ENCODE data around the gene BCS1L.

Gene BCS1L

DNA sequence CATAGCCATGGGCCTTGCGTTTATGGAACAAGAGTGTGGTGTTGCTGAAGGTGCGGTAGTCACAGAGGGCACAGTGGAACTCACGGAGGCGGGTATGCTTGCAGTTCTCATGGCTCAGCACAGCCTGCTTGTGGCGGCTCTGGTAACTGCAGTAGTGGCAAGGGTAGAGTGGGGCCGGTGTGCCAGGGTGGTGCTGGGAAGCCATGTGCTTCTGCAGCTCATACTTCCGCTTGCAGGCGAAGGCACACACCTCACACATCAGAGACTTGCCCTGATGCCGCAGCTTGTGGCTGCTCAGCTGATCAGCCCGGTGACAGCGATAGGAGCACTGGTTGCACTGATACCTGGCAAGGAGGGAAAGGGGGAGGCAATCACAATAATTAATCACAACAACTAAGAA lies 14.8 kb upstream of the BCS1L start:
- no peak for ATAC-seq
- TF ChIP-seq CSDC2 (CRISPR knock-in tag; IDR thresholded peaks at IDR 0.05) (no peak), ZFP30 (CRISPR knock-in tag; IDR thresholded peaks at IDR 0.05) (no peak), PPARA (CRISPR knock-in tag; IDR thresholded peaks at IDR 0.05; ENCODE audit: borderline replicate concordance) (no peak), GLIS3 (CRISPR knock-in tag; IDR thresholded peaks at IDR 0.05) (no peak), ZFP3 (CRISPR knock-in tag; IDR thresholded peaks at IDR 0.05) (no peak), RARB (CRISPR knock-in tag; IDR thresholded peaks at IDR 0.05) (no peak), ARNTL (CRISPR knock-in tag; IDR thresholded peaks at IDR 0.05; ENCODE audit: borderline replicate concordance, low read depth) (no peak), SNAI2 (CRISPR knock-in tag; IDR thresholded peaks at IDR 0.05) (no peak), TOX (CRISPR knock-in tag; IDR thresholded peaks at IDR 0.05; ENCODE audit: borderline replicate concordance) (no peak), ESRRG (CRISPR knock-in tag; IDR thresholded peaks at IDR 0.05) (no peak), BACH2 (CRISPR knock-in tag; IDR thresholded peaks at IDR 0.05; ENCODE audit: borderline replicate concordance) (no peak), TCF4 (CRISPR knock-in tag; IDR thresholded peaks at IDR 0.05; ENCODE audit: borderline replicate concordance) (no peak), ZNF70 (CRISPR knock-in tag; IDR thresholded peaks at IDR 0.05) (no peak), ZNF8 (CRISPR knock-in tag; IDR thresholded peaks at IDR 0.05) (no peak), OSR1 (CRISPR knock-in tag; IDR thresholded peaks at IDR 0.05) (no peak), ZNF565 (CRISPR knock-in tag; conservative IDR thresholded peaks at IDR 0.05; ENCODE audit: low read depth) (no peak)
- TF ChIP-seq, protein P1, sequence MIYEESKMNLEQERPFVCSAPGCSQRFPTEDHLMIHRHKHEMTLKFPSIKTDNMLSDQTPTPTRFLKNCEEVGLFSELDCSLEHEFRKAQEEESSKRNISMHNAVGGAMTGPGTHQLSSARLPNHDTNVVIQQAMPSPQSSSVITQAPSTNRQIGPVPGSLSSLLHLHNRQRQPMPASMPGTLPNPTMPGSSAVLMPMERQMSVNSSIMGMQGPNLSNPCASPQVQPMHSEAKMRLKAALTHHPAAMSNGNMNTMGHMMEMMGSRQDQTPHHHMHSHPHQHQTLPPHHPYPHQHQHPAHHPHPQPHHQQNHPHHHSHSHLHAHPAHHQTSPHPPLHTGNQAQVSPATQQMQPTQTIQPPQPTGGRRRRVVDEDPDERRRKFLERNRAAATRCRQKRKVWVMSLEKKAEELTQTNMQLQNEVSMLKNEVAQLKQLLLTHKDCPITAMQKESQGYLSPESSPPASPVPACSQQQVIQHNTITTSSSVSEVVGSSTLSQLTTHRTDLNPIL (CRISPR knock-in tag; IDR thresholded peaks at IDR 0.05; ENCODE audit: low read depth), result no peak
- TF ChIP-seq, protein P2, sequence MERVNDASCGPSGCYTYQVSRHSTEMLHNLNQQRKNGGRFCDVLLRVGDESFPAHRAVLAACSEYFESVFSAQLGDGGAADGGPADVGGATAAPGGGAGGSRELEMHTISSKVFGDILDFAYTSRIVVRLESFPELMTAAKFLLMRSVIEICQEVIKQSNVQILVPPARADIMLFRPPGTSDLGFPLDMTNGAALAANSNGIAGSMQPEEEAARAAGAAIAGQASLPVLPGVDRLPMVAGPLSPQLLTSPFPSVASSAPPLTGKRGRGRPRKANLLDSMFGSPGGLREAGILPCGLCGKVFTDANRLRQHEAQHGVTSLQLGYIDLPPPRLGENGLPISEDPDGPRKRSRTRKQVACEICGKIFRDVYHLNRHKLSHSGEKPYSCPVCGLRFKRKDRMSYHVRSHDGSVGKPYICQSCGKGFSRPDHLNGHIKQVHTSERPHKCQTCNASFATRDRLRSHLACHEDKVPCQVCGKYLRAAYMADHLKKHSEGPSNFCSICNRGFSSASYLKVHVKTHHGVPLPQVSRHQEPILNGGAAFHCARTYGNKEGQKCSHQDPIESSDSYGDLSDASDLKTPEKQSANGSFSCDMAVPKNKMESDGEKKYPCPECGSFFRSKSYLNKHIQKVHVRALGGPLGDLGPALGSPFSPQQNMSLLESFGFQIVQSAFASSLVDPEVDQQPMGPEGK (CRISPR knock-in tag; IDR thresholded peaks at IDR 0.05; ENCODE audit: borderline replicate concordance), result no peak
- TF ChIP-seq, protein P3, sequence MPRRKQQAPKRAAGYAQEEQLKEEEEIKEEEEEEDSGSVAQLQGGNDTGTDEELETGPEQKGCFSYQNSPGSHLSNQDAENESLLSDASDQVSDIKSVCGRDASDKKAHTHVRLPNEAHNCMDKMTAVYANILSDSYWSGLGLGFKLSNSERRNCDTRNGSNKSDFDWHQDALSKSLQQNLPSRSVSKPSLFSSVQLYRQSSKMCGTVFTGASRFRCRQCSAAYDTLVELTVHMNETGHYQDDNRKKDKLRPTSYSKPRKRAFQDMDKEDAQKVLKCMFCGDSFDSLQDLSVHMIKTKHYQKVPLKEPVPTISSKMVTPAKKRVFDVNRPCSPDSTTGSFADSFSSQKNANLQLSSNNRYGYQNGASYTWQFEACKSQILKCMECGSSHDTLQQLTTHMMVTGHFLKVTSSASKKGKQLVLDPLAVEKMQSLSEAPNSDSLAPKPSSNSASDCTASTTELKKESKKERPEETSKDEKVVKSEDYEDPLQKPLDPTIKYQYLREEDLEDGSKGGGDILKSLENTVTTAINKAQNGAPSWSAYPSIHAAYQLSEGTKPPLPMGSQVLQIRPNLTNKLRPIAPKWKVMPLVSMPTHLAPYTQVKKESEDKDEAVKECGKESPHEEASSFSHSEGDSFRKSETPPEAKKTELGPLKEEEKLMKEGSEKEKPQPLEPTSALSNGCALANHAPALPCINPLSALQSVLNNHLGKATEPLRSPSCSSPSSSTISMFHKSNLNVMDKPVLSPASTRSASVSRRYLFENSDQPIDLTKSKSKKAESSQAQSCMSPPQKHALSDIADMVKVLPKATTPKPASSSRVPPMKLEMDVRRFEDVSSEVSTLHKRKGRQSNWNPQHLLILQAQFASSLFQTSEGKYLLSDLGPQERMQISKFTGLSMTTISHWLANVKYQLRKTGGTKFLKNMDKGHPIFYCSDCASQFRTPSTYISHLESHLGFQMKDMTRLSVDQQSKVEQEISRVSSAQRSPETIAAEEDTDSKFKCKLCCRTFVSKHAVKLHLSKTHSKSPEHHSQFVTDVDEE (CRISPR knock-in tag; IDR thresholded peaks at IDR 0.05), result no peak

DNA sequence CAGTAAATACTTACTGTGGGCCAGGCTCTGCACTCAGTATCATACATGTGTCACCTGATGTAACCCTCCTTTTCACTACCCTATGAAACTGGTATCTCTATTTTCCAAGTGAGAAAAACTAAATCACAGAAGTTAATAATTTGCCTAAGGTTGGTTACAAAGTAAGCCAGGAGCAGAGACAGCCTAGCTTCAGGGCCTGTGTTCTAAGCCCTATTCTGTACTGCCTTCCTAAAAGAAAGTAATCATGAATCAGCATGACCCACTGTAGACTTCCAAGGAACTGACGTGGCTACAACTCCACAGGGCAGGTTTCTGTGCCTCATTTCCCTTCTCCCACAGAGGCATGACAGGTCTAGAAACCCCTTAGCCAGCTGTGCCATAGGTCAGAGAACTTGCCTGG lies 14.4 kb upstream of the BCS1L start:
- ATAC-seq, result no peak
- TF ChIP-seq OSR1 (CRISPR knock-in tag; IDR thresholded peaks at IDR 0.05) (no peak), RARB (CRISPR knock-in tag; IDR thresholded peaks at IDR 0.05) (no peak), ZNF565 (CRISPR knock-in tag; conservative IDR thresholded peaks at IDR 0.05; ENCODE audit: low read depth) (no peak), ESRRG (CRISPR knock-in tag; IDR thresholded peaks at IDR 0.05) (no peak), ZFP3 (CRISPR knock-in tag; IDR thresholded peaks at IDR 0.05) (no peak), ZC3H10 (CRISPR knock-in tag; IDR thresholded peaks at IDR 0.05) (no peak), GLIS3 (CRISPR knock-in tag; IDR thresholded peaks at IDR 0.05) (no peak), ARNTL (CRISPR knock-in tag; IDR thresholded peaks at IDR 0.05; ENCODE audit: borderline replicate concordance, low read depth) (no peak), ZFP30 (CRISPR knock-in tag; IDR thresholded peaks at IDR 0.05) (no peak), BACH2 (CRISPR knock-in tag; IDR thresholded peaks at IDR 0.05; ENCODE audit: borderline replicate concordance) (no peak), ZNF8 (CRISPR knock-in tag; IDR thresholded peaks at IDR 0.05) (no peak), TOX (CRISPR knock-in tag; IDR thresholded peaks at IDR 0.05; ENCODE audit: borderline replicate concordance) (no peak), ISL1 (CRISPR knock-in tag; IDR thresholded peaks at IDR 0.05) (no peak)
- TF ChIP-seq, protein P4, sequence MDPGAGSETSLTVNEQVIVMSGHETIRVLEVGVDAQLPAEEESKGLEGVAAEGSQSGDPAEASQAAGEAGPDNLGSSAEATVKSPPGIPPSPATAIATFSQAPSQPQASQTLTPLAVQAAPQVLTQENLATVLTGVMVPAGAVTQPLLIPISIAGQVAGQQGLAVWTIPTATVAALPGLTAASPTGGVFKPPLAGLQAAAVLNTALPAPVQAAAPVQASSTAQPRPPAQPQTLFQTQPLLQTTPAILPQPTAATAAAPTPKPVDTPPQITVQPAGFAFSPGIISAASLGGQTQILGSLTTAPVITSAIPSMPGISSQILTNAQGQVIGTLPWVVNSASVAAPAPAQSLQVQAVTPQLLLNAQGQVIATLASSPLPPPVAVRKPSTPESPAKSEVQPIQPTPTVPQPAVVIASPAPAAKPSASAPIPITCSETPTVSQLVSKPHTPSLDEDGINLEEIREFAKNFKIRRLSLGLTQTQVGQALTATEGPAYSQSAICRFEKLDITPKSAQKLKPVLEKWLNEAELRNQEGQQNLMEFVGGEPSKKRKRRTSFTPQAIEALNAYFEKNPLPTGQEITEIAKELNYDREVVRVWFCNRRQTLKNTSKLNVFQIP (CRISPR knock-in tag; IDR thresholded peaks at IDR 0.05; ENCODE audit: borderline replicate concordance, low read depth), result no peak
- TF ChIP-seq, protein P2 (CRISPR knock-in tag; IDR thresholded peaks at IDR 0.05; ENCODE audit: borderline replicate concordance), result no peak
- TF ChIP-seq, protein P5, sequence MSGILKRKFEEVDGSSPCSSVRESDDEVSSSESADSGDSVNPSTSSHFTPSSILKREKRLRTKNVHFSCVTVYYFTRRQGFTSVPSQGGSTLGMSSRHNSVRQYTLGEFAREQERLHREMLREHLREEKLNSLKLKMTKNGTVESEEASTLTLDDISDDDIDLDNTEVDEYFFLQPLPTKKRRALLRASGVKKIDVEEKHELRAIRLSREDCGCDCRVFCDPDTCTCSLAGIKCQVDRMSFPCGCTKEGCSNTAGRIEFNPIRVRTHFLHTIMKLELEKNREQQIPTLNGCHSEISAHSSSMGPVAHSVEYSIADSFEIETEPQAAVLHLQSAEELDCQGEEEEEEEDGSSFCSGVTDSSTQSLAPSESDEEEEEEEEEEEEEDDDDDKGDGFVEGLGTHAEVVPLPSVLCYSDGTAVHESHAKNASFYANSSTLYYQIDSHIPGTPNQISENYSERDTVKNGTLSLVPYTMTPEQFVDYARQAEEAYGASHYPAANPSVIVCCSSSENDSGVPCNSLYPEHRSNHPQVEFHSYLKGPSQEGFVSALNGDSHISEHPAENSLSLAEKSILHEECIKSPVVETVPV (CRISPR knock-in tag; IDR thresholded peaks at IDR 0.05), result no peak
- TF ChIP-seq, protein P3 (CRISPR knock-in tag; IDR thresholded peaks at IDR 0.05), result no peak
